HG03280 (cell line): Measurements from ENCODE around the gene PARP15.

ENCODE experiments used
- ATAC-seq: cut with Tn5 transposase; IDR thresholded peaks from one replicate; pipeline ENCODE4 v1.9.1; 2021; ENCODE audit warnings: mild to moderate bottlenecking, moderate library complexity; ENCODE audit not compliant: unreplicated experiment

The PARP15 gene

DNA sequence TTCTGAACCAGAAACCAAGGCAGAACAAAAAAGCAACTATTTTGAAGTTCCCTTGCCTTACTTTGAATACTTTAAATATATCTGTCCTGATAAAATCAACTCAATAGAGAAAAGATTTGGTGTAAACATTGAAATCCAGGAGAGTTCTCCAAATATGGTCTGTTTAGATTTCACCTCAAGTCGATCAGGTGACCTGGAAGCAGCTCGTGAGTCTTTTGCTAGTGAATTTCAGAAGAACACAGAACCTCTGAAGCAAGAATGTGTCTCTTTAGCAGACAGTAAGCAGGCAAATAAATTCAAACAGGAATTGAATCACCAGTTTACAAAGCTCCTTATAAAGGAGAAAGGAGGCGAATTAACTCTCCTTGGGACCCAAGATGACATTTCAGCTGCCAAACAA is 8.7 kb upstream of the PARP15 start:
- no peak for ATAC-seq

GRCh38 chr3:122572940-122573412 is 4.5 kb upstream of the PARP15 start:
- no peak for ATAC-seq

DNA sequence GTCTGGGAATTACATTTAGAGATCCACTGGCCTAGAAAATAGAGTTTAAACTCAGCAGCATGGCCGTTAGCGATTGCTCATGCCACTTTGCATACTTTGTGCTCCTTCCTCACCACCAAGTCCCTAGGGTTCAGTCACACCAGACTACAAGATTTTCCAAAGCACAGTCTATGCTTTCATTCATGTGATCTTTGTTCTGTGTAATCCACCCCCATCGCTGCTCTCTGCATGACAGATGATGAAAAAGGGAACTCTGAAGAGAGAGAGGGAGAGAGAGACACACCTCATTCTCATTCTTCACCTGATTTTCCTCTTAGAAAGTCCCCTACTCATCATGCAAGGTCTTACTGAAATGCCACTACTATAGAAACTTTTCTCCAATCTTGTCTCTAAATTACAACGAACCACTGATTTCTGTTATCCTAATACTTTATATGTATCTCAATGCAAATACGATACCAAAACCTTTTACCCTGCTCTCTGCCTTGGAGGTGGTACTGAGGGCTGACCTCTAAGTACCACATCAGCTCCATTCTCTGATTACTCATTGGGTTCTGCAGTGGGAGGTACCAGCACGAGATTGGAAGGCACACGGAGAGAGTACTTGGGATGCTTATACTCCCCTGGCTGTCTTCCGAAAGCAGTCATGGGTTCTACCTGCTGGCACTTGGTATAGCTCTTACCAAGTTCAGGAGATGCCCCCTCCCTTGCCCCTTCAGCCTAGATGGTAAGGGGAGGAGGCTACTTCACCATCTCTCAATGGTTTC is 1.1 kb upstream of the PARP15 start:
- ATAC-seq: peak; percentile 78

GRCh38 chr3:122578069-122578740 is 755 bp downstream of the PARP15 start:
- ATAC-seq: no peak

DNA sequence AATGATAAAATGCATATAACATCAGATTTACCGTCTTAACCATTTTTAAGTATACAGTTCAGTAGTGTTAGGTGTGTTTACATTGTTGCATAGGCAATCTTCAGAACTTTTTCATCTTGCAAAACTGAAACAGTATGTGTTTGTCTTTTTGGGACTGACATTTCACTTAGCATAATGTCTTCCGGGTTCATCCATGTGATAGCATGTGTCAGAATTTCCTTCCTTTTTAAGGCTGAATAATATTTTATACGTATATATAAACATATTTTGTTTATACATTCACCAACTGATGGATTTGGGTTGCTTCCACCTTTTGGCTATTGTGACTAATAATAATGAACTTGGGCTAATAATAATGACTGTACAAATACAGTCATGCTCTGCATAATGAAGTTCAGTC is 3.0 kb downstream of the PARP15 start:
- no peak for ATAC-seq

DNA sequence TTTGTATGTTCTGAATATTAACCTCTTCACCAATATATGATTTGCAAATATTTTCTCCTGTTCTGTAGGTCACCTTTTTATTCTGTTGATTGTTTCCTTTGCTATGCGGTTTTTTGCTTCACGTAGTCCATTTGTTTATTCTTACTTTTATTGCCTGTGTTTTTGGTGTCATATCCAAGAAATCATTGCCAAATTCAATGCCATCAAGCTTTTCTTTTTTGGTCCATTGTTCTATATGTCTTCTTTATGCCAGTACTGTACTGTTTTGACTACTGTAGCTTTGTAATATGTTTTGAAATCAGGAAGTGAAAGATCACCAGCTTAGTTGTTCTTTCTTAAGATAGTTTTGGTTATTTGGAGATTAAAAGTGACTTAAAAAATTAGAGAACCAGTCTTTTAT is 4.2 kb downstream of the PARP15 start:
- ATAC-seq: no peak

DNA sequence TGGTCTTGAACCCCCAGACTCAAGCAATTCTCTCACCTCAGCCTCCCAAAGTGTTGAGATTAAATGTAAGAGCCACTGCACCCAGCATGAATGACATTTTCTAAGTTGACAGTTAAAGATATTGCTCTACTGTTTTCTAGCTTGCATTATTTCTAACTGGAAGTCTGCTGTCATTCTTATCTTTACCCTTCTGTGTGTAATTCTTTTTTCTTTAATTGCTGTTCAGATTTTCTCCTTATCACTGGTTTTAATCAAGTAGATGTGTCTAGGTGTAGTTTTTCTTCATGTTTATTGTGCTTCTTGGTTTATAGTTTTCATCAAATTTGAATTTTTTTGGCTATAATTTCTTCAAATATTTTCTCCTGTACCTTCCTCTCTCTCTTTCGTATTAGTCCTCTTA is 4.9 kb downstream of the PARP15 start:
- no peak for ATAC-seq

GRCh38 chr3:122586098-122586497 is 8.6 kb downstream of the PARP15 start:
- ATAC-seq: no peak

- ATAC-seq: no peak
Measured at GRCh38 chr3:122586773-122587485, 9.5 kb downstream of the PARP15 start.

DNA sequence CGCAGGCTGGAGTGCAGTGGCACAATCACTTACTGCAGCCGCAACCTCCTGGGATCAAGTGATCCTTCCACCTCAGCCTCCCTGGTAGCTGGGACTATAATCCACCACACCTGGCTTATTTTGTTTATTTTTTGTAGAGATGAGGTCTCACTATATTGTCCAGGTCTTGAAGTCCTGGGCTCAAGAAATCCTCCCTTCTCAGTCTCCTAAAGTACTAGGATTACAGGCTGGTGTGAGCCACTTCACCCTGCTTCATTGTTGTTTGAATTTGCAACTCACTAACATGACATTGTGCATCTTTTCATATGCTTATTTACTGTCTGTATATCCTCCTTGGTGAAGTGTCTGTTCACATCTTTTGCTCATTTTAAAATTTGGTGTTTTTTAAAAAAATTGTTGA is 10.1 kb downstream of the PARP15 start:
- ATAC-seq: no peak

GRCh38 chr3:122589297-122589696 is 11.8 kb downstream of the PARP15 start:
- ATAC-seq: peak; percentile 55

DNA sequence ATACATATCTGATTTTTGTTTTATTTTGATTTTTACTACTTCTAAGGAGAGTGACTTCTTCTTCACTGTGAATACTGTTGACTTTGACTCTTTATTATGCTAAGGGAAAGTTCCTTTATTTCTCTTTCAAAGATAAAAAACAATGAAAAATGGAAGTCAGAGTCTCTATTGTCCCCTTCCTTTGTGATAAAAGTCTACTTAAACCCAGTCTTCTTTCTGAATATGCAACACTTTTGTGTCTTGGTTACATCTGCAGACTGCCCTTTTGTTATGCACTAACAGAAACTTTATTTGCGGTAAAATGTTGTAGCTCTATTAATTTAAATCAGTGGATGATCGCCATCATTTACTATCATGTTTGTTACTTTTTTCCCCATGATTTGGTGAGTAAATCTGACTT is 13.2 kb downstream of the PARP15 start:
- ATAC-seq: no peak

- ATAC-seq: no peak
Measured at GRCh38 chr3:122594025-122594424, 16.6 kb downstream of the PARP15 start.

GRCh38 chr3:122598151-122598550 is 20.7 kb downstream of the PARP15 start:
- ATAC-seq: no peak

DNA sequence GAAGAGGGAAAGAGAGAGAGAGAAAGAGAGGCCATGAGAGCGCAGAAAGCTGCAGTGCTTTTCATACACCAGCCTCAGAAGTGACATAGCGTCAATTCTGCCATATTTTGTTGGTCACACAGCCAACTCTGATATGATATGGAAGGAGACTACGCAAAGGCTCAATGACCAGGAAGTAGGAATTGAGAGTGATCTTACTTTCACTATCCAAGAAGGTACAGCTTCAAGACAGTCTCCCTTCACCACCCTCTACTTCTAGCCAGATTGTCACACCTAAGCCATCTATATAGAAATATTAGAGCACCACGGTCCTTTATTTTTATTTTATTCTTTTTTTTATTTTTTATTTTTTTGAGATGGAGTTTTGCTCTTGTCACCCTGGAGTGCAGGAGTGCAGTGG is 21.1 kb downstream of the PARP15 start:
- ATAC-seq: no peak

DNA sequence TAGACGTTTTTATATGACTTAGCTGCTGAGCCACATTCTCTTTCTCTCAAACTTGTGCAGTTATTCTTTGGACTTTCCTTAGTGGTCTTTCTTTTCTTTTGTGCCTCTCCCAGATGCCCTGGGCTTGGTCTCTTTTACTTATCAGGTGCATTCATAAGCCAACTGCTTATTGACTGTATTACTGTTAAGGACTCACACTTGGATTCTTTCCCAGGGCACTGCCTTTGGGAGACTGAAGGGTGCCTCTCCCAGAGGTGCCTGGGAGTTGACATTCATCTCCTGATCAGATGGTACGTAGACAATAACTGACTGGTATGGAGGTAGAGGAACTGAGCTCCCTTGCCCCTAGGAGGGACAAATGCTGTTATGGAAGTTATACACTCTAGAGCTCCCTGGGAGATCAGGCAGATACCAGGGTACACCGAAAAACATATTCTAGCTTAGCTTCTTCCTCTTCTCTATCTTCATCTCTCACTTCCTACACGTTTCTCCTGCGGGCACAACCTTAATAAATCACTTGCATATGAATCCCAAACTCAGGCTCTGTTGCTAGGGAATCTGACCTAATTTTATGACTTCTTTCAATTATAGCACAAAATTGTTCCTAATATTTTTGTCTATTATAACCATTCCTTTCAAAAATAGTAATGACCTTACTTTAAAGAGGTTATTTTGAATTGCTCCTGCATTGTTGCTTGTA is 24.7 kb downstream of the PARP15 start:
- ATAC-seq: no peak

DNA sequence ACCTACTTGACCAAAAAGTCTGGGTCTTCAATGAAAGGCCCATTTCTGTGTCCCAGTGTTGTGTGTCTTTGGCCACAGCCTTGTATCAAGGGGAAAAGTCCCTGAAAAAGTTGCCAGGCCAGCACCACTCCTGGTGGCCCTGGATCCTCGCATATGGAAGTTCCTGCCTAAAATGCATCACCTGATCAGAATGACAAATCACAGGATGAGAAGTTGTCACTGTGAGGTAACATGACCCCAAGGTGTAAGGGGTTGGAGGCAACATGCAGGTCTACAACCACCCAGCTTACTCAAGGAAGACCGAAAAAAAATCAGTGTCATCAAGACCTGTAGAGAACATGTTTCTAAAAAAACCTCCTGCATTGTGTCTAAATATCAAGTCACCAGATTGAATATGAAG is 25.6 kb downstream of the PARP15 start:
- ATAC-seq: no peak

GRCh38 chr3:122606330-122606729 is 28.9 kb downstream of the PARP15 start:
- ATAC-seq: no peak

DNA sequence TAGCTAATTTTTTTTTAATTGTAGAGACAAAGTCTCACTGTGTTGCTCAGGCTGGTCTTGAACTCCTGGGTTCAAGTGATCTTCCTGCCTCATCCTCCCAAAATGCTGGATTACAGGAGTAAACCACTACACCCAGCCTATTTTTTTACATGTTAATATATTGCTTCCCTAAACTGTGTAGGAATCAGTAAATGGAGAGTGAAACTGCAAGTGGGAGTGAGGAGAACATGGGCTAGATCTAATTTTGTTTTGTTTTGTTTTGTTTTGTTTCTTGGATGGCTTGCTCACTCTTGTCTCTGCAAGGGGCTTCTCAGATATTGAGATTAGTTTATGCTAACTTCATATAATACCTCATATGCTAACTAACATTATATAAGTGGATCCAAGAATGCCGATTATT is 31.5 kb downstream of the PARP15 start:
- no peak for ATAC-seq

GRCh38 chr3:122609798-122610559 is 32.5 kb downstream of the PARP15 start:
- peak; percentile 95 for ATAC-seq
